ENCODE measurements around the gene SLC30A2.

Gene SLC30A2

GRCh38 chr1:26058052-26058595, 12.2 kb upstream of the SLC30A2 start:
- no peak for TF ChIP-seq GATA3 (IDR thresholded peaks at IDR 0.05; ENCODE audit: low read depth, low read length)
- no peak for TF ChIP-seq GATA2 (IDR thresholded peaks at IDR 0.05; ENCODE audit: low read depth, low read length)

- TF ChIP-seq GATA3 (IDR thresholded peaks at IDR 0.05; ENCODE audit: low read depth, low read length) (no peak), GATA2 (IDR thresholded peaks at IDR 0.05; ENCODE audit: low read depth, low read length) (no peak)
These were observed 11.3 kb upstream of the SLC30A2 start for GRCh38 chr1:26057189-26057588.

- TF ChIP-seq GATA3 (IDR thresholded peaks at IDR 0.05; ENCODE audit: low read depth, low read length) (no peak), GATA2 (IDR thresholded peaks at IDR 0.05; ENCODE audit: low read depth, low read length) (no peak)
These were observed 9.1 kb upstream of the SLC30A2 start for GRCh38 chr1:26055041-26055440.

- TF ChIP-seq GATA3 (IDR thresholded peaks at IDR 0.05; ENCODE audit: low read depth, low read length) (no peak), GATA2 (IDR thresholded peaks at IDR 0.05; ENCODE audit: low read depth, low read length) (no peak)
These were observed 8.0 kb upstream of the SLC30A2 start for GRCh38 chr1:26053718-26054560.

GRCh38 chr1:26050248-26050640, 4.3 kb upstream of the SLC30A2 start:
- TF ChIP-seq GATA2 (IDR thresholded peaks at IDR 0.05; ENCODE audit: low read depth, low read length) (no peak), GATA3 (IDR thresholded peaks at IDR 0.05; ENCODE audit: low read depth, low read length) (no peak)

- no peak for TF ChIP-seq GATA2 (IDR thresholded peaks at IDR 0.05; ENCODE audit: low read depth, low read length)
- no peak for TF ChIP-seq GATA3 (IDR thresholded peaks at IDR 0.05; ENCODE audit: low read depth, low read length)
These were observed 3.8 kb upstream of the SLC30A2 start for GRCh38 chr1:26049531-26050247.

GRCh38 chr1:26047278-26047874, 1.5 kb upstream of the SLC30A2 start:
- no peak for TF ChIP-seq GATA2 (IDR thresholded peaks at IDR 0.05; ENCODE audit: low read depth, low read length)
- no peak for TF ChIP-seq GATA3 (IDR thresholded peaks at IDR 0.05; ENCODE audit: low read depth, low read length)

- TF ChIP-seq GATA3 (IDR thresholded peaks at IDR 0.05; ENCODE audit: low read depth, low read length) (no peak), GATA2 (IDR thresholded peaks at IDR 0.05; ENCODE audit: low read depth, low read length) (no peak)
These were observed 553 bp upstream of the SLC30A2 start for GRCh38 chr1:26046246-26047095.

GRCh38 chr1:26044971-26045721, 772 bp downstream of the SLC30A2 start:
- TF ChIP-seq GATA3 (IDR thresholded peaks at IDR 0.05; ENCODE audit: low read depth, low read length) = no peak
- no peak for TF ChIP-seq GATA2 (IDR thresholded peaks at IDR 0.05; ENCODE audit: low read depth, low read length)

- TF ChIP-seq GATA3 (IDR thresholded peaks at IDR 0.05; ENCODE audit: low read depth, low read length) (no peak), GATA2 (IDR thresholded peaks at IDR 0.05; ENCODE audit: low read depth, low read length) (no peak)
These were observed 1.5 kb downstream of the SLC30A2 start for GRCh38 chr1:26044414-26044813.

- TF ChIP-seq GATA2 (IDR thresholded peaks at IDR 0.05; ENCODE audit: low read depth, low read length) (no peak), GATA3 (IDR thresholded peaks at IDR 0.05; ENCODE audit: low read depth, low read length) (no peak)
These were observed 2.2 kb downstream of the SLC30A2 start for GRCh38 chr1:26043765-26044164.

GRCh38 chr1:26041978-26042377, 3.9 kb downstream of the SLC30A2 start:
- TF ChIP-seq GATA2 (IDR thresholded peaks at IDR 0.05; ENCODE audit: low read depth, low read length) = no peak
- no peak for TF ChIP-seq GATA3 (IDR thresholded peaks at IDR 0.05; ENCODE audit: low read depth, low read length)

GRCh38 chr1:26041401-26041800, 4.5 kb downstream of the SLC30A2 start:
- TF ChIP-seq GATA2 (IDR thresholded peaks at IDR 0.05; ENCODE audit: low read depth, low read length) = no peak
- TF ChIP-seq GATA3 (IDR thresholded peaks at IDR 0.05; ENCODE audit: low read depth, low read length) = no peak

All from SH-SY5Y (cell line).